HepG2 (cell line): ENCODE data around the gene TGFB2. TPM values are rescaled to one million over a fixed set of nuclear protein-coding genes. Genes with fewer than 3 reads are reported as not detected.

Source experiments
- ATAC-seq: fragments of 200-7000 bp; cut with Tn5 transposase; 3 replicates; pipeline ENCODE4 v1.9.1; 2020; ENCODE audit warnings: mild to moderate bottlenecking, moderate library complexity
- BruUV-seq: library from RNA; stranded (reverse); fragments of 400-500 nt; replicated peaks from 2 replicates; lab custom pipeline; 2021; lab: Mats Ljungman, UMichigan
- CTCF ChIA-PET: fragments of 300-600 bp; formaldehyde crosslinking; extraction: SDS; loops from one replicate; lab custom pipeline; 2021; ENCODE audit warnings: low total read pairs, inconsistent platforms, low intra/inter-chr PET ratio; lab: Yijun Ruan, JAX
- POLR2A ChIA-PET: fragments of 350-600 bp; sonication (Branson Sonifier 250); formaldehyde crosslinking; loops from one replicate; lab custom pipeline; 2020; ENCODE audit warnings: antibody characterized with exemption, inconsistent platforms; lab: Yijun Ruan, JAX
- DNase-seq: peaks from one replicate; pipeline ENCODE4 v3.0.0-alpha.2; 2015; ENCODE audit warnings: low spot score
- FAIRE-seq: peaks from 3 replicates; lab custom pipeline; 2011; peaks lifted over from hg19 to GRCh38; lab: Jason Lieb, UNC
- H2AFZ ChIP-seq: one replicate; pipeline ENCODE4 v1.6.1; 2011; ENCODE audit warnings: low read length, inconsistent platforms
- H3K27ac ChIP-seq: fragments of 300-600 bp; 3 replicates; pipeline ENCODE4 v1.8.0; 2011; ENCODE audit warnings: mixed run types, mild to moderate bottlenecking, mixed read lengths, low read length, inconsistent platforms; ENCODE audit not compliant: insufficient read depth; ENCODE audit errors: extremely low read length
- H3K27me3 ChIP-seq, 2 experiments: fragments of 200-600 bp in 1 of 2; 2 replicates in 1 of 2; 3 replicates in 1 of 2; pipeline versions ENCODE4 v1.6.0 to v1.8.0; 2011; ENCODE audit warnings: low read length in 2 of 2, mild to moderate bottlenecking in 2 of 2, moderate library complexity in 2 of 2, inconsistent platforms in 1 of 2; ENCODE audit not compliant: insufficient read depth in 2 of 2, control insufficient read depth in 1 of 2
- H3K36me3 ChIP-seq, 2 experiments: fragments of 200-600 bp in 1 of 2; replicated peaks in 1 of 2; 2 replicates in 1 of 2; 3 replicates in 1 of 2; pipeline versions ENCODE4 v1.5.1 to v1.8.0; 2011; ENCODE audit warnings: low read length in 2 of 2, inconsistent platforms in 1 of 2; ENCODE audit not compliant: insufficient read depth in 2 of 2, control insufficient read depth in 1 of 2
- H3K4me1 ChIP-seq: 2 replicates; pipeline ENCODE4 v1.5.1; 2012; ENCODE audit warnings: low read length, inconsistent platforms; ENCODE audit not compliant: insufficient read depth
- H3K4me2 ChIP-seq: 2 replicates; pipeline ENCODE4 v1.6.0; 2011; ENCODE audit warnings: low read depth, low read length, inconsistent platforms
- H3K4me3 ChIP-seq, 3 experiments: fragments of 200-600 bp in 1 of 3; sonication (generic), shearing (Covaris generic) in 1 of 3; replicated peaks in 1 of 3; 2 replicates each; pipeline ENCODE4 v1.5.1; 2011 to 2016; ENCODE audit warnings: low read length in 3 of 3, inconsistent platforms in 2 of 3, low read depth in 2 of 3, mild to moderate bottlenecking in 2 of 3, control low read depth in 1 of 3, mixed read lengths in 1 of 3; ENCODE audit not compliant: insufficient read depth in 1 of 3
- H3K79me2 ChIP-seq: one replicate; pipeline ENCODE4 v1.6.1; 2011; ENCODE audit warnings: low read length, inconsistent platforms; ENCODE audit not compliant: insufficient read depth
- H3K9ac ChIP-seq: 2 replicates; pipeline ENCODE4 v1.6.0; 2011; ENCODE audit warnings: mild to moderate bottlenecking, low read depth, low read length, inconsistent platforms; ENCODE audit not compliant: insufficient read depth
- H3K9me3 ChIP-seq: 2 replicates; pipeline ENCODE4 v1.5.1; 2012; ENCODE audit warnings: mild to moderate bottlenecking, low read length
- H4K20me1 ChIP-seq: 2 replicates; pipeline ENCODE4 v1.6.0; 2011; ENCODE audit warnings: inconsistent platforms, mild to moderate bottlenecking, low read length, moderate library complexity; ENCODE audit not compliant: insufficient read depth
- CREM ChIP-seq, 2 experiments: sonication (generic) in 1 of 2; formaldehyde crosslinking in 1 of 2; IDR thresholded peaks; 2 replicates each; pipeline versions ENCODE4 v1.4.0 to v1.6.1; 2016 to 2020; ENCODE audit warnings: antibody characterized with exemption in 1 of 2, mild to moderate bottlenecking in 1 of 2, missing genetic modification reagents in 1 of 2
- HNF4G ChIP-seq, 2 experiments: sonication (generic) in 1 of 2; formaldehyde crosslinking in 1 of 2; IDR thresholded peaks; 2 replicates each; pipeline versions ENCODE4 v1.4.0 to v1.6.1; 2011 to 2020; ENCODE audit warnings: borderline replicate concordance in 2 of 2, low read depth in 2 of 2, mild to moderate bottlenecking in 2 of 2, low read length in 1 of 2, missing genetic modification reagents in 1 of 2, moderate library complexity in 1 of 2
- SP1 ChIP-seq, 2 experiments: fragments of 450-650 bp in 1 of 2; sonication (generic) in 1 of 2; formaldehyde crosslinking in 1 of 2; IDR thresholded peaks; 2 replicates each; pipeline versions ENCODE4 v1.4.0 to v1.6.1; 2016 to 2020; ENCODE audit warnings: missing genetic modification reagents in 1 of 2
- UBTF ChIP-seq: sonication (generic); formaldehyde crosslinking; IDR thresholded peaks from 2 replicates; pipeline ENCODE4 v1.4.0; 2020; ENCODE audit warnings: mild to moderate bottlenecking, missing genetic modification reagents
- ZNF331 ChIP-seq: sonication (generic); formaldehyde crosslinking; IDR thresholded peaks from 2 replicates; pipeline ENCODE4 v1.4.0; 2020; ENCODE audit warnings: missing genetic modification reagents
- ZNF563 ChIP-seq: sonication (generic); formaldehyde crosslinking; IDR thresholded peaks from 2 replicates; pipeline ENCODE4 v1.8.0; 2022; ENCODE audit warnings: mild to moderate bottlenecking, moderate library complexity, missing genetic modification reagents
- WGBS: methylation state at CpG from one replicate; pipeline ENCODE4 v1.1.6; 2017; ENCODE audit warnings: low lambda C conversion rate; 5-methylcytosine and 5-hydroxymethylcytosine counted together
- in situ Hi-C: cut with HindIII; loops from 2 replicates; pipeline ENCODE4 v1.10.0; 2017; ENCODE audit warnings: low pct_unique_long_range_greater_than_20kb; ENCODE audit not compliant: extremely low pct_ligation_motif_present
- intact Hi-C: fragments of 100-400 bp; cut with micrococcal nuclease; formaldehyde crosslinking; loops from one replicate; pipeline ENCODE4 v1.10.0; 2022; ENCODE audit not compliant: unreplicated experiment
- polyA plus RNA-seq, 8 experiments: library from polyadenylated mRNA; depleted of rRNA in 3 of 8; stranded (reverse) in 7 of 8; unstranded in 1 of 8; fragments of >200 nt; fragmentation: Illumina TruSeq in 4 of 8; extraction: Trizol in 4 of 8; gene quantifications; 2 replicates each; pipeline versions ENCODE4 v1.2.1 to v1.2.3, GENCODE V29; 2011 to 2016; ENCODE audit warnings: low read depth in 4 of 8, missing spikeins in 1 of 8, mixed read lengths in 1 of 8; ENCODE audit not compliant: insufficient read depth in 1 of 8
- total RNA-seq, 5 experiments: library from RNA; depleted of rRNA; stranded (reverse); fragments of >200 nt; fragmentation: Illumina TruSeq; extraction: Trizol; gene quantifications; 2 replicates each; pipeline ENCODE4 v1.2.3, GENCODE V29; 2016; ENCODE audit warnings: low read depth in 1 of 5

TGFB2 gene
- total and polyA plus RNA-seq, 2 of the 13 experiments (the other 11 are each of a cell fraction or from before 2014, with no cell fraction given), result 0.07 TPM; not detected in 1

GRCh38 chr1:218456444-218456843 is 111.3 kb downstream of the TGFB2 start:
- H3K9ac ChIP-seq, result no peak overlapping the region
- FAIRE-seq (no peak), DNase-seq (no peak), ATAC-seq (no peak)
- no peaks in the 10 kb centered on the region for H3K79me2 ChIP-seq
- no peaks in the 10 kb centered on the region for H3K36me3 ChIP-seq
- no peak overlapping the region for H3K27ac ChIP-seq
- H2AFZ ChIP-seq, result no peak overlapping the region
- peaks cover 0 to 3% of the 10 kb centered on the region in 2 experiments; a peak in 1 of 5 replicates for H3K27me3 ChIP-seq
- TF ChIP-seq CREM (IDR thresholded peaks at IDR 0.05), result no peak
- no peak for TF ChIP-seq CREM (CRISPR knock-in tag; IDR thresholded peaks at IDR 0.05)
- no peak for TF ChIP-seq HNF4G (IDR thresholded peaks at IDR 0.05; ENCODE audit: borderline replicate concordance, low read depth, low read length)
- TF ChIP-seq HNF4G (CRISPR knock-in tag; IDR thresholded peaks at IDR 0.05; ENCODE audit: borderline replicate concordance, low read depth), result no peak
- no peak for TF ChIP-seq ZNF331 (CRISPR knock-in tag)
- no peak for TF ChIP-seq ZNF563 (CRISPR knock-in tag)
- TF ChIP-seq UBTF (CRISPR knock-in tag), result no peak
- in situ Hi-C loops, result no loop called here
- ChIA-PET POLR2A (no interaction called here), CTCF (no interaction called here)
- H3K4me3 ChIP-seq, result no peak overlapping the region
- 32% methylated on average over 3 of the region's 3 CpGs for WGBS
- no peaks in the 10 kb centered on the region for H4K20me1 ChIP-seq
- H3K4me2 ChIP-seq, result no peak overlapping the region
- BruUV-seq, result no TSS peak
- intact Hi-C loops, result no loop called here
- H3K9me3 ChIP-seq, result no peaks in the 10 kb centered on the region
- H3K4me1 ChIP-seq, result no peaks in the 10 kb centered on the region

- DNase-seq (no peak), FAIRE-seq (no peak), ATAC-seq (no peak)
- Histone ChIP-seq H3K4me2 (no peak overlapping the region), H3K4me1 (no peaks in the 10 kb centered on the region), H4K20me1 (no peaks in the 10 kb centered on the region), H3K27ac (no peak overlapping the region), H3K79me2 (no peaks in the 10 kb centered on the region), H3K27me3 (no peaks in the 10 kb centered on the region; a peak in 1 of 5 replicates), H3K36me3 (no peaks in the 10 kb centered on the region), H3K9ac (no peak overlapping the region), H3K9me3 (no peaks in the 10 kb centered on the region), H3K4me3 (no peak overlapping the region), H2AFZ (no peak overlapping the region)
- intact Hi-C loops (no loop called here), in situ Hi-C loops (no loop called here)
- BruUV-seq, result no TSS peak
- TF ChIP-seq SP1 (IDR thresholded peaks at IDR 0.05) (no peak), SP1 (CRISPR knock-in tag; IDR thresholded peaks at IDR 0.05) (no peak)
- ChIA-PET CTCF (no interaction called here), POLR2A (no interaction called here)
- WGBS, result 36% methylated on average over 8 of the region's 8 CpGs
These were observed 114.3 kb downstream of the TGFB2 start for GRCh38 chr1:218459450-218459849.
